Heart left ventricle (tissue), 16 donors: ENCODE measurements around the gene ADGB. TPM values are rescaled to one million over a fixed set of nuclear protein-coding genes. Genes with fewer than 3 reads are reported as not detected.

ENCODE experiments used
- ATAC-seq, 4 donors: fragments of 200-7000 bp; cut with Tn5 transposase; one replicate each; pipeline ENCODE4 v1.9.1; 2020 to 2022; ENCODE audit warnings: moderate library complexity in 4 of 4, mild to moderate bottlenecking in 3 of 4, moderate number of reproducible peaks in 1 of 4
- DNase-seq, 5 donors: peaks; one replicate each; pipeline ENCODE4 v3.0.0-alpha.2; 2020
- H3K27ac ChIP-seq, 12 donors: fragments of 200-600 bp; sonication (generic) in 4 of 12; one replicate each; pipeline versions ENCODE4 v1.5.0 to v1.8.0; 2016 to 2022; ENCODE audit warnings: mild to moderate bottlenecking in 2 of 12
- H3K27me3 ChIP-seq, 9 donors: fragments of 200-600 bp; sonication (generic) in 2 of 9; one replicate each; pipeline versions ENCODE4 v1.5.1 to v1.8.0; 2016 to 2022; ENCODE audit warnings: mild to moderate bottlenecking in 3 of 9
- H3K36me3 ChIP-seq, 9 donors: fragments of 200-600 bp; sonication (generic) in 2 of 9; one replicate each; pipeline versions ENCODE4 v1.5.0 to v1.8.0; 2018 to 2022; ENCODE audit warnings: mild to moderate bottlenecking in 2 of 9
- H3K4me1 ChIP-seq, 12 donors: fragments of 200-600 bp; sonication (generic) in 4 of 12; one replicate each; pipeline versions ENCODE4 v1.5.0 to v1.8.0; 2016 to 2022; ENCODE audit warnings: mild to moderate bottlenecking in 3 of 12
- H3K4me3 ChIP-seq, 12 donors: fragments of 200-600 bp; sonication (generic) in 4 of 12; one replicate each; pipeline versions ENCODE4 v1.5.0 to v1.8.0; 2017 to 2022; ENCODE audit warnings: mild to moderate bottlenecking in 9 of 12, moderate library complexity in 4 of 12
- H3K9me3 ChIP-seq, 12 donors: fragments of 200-600 bp; sonication (generic) in 4 of 12; one replicate each; pipeline versions ENCODE4 v1.5.0 to v1.8.0; 2016 to 2022; ENCODE audit warnings: mild to moderate bottlenecking in 1 of 12
- CTCF ChIP-seq, 12 donors: fragments of 200-600 bp; sonication (generic) in 4 of 12; IDR thresholded peaks; one replicate each; pipeline versions ENCODE4 v1.5.0 to v1.8.0; 2018 to 2022; ENCODE audit warnings: antibody characterized with exemption in 12 of 12, mild to moderate bottlenecking in 5 of 12
- POLR2A ChIP-seq, 2 donors: fragments of 450-650 bp; IDR thresholded peaks; one replicate each; pipeline ENCODE4 v1.6.1; 2017; ENCODE audit warnings: antibody characterized with exemption in 2 of 2, mild to moderate bottlenecking in 2 of 2, moderate library complexity in 2 of 2
- WGBS, 4 donors: extraction: QIAGEN DNeasy Blood & Tissue Kit in 2 of 4; methylation state at CpG; one replicate each; pipeline versions ENCODE4 v1.1.5 to v1.1.7; 2013 to 2018; 5-methylcytosine and 5-hydroxymethylcytosine counted together
- intact Hi-C, 10 donors: fragments of 100-400 bp; cut with DNase I; formaldehyde crosslinking; loops; one replicate each; pipeline versions ENCODE4 v1.11.1 to v1.14.2; 2022
- long read RNA-seq, 3 donors: library from polyadenylated mRNA; unstranded; transcript quantifications; one replicate each; pipeline ENCODE4 v2.0.0, GENCODE V29; 2020 to 2021
- polyA plus RNA-seq, 2 donors: library from polyadenylated mRNA; stranded (reverse); fragments of 200-250 nt; gene quantifications; one replicate each; pipeline ENCODE4 v1.2.3, GENCODE V29; 2013
- total RNA-seq, 9 donors: library from RNA; depleted of rRNA in 2 of 9; stranded (reverse); fragments of >200 nt in 2 of 9; fragmentation: NEBNext Ultra II Directional in 3 of 9; extraction: Animal tissue kit (Norgen Biotek cat#: 25700) in 3 of 9; gene quantifications; one replicate each; pipeline versions ENCODE4 v1.1.0 to v1.2.4, GENCODE V29; 2016 to 2023
- donor health status: ischemic (EF 13 %, LVEDD 7.1; RV severe dilation, severe dysfunction).
- donor health status: healthy with polysubstance abuse.
- donor health status: DM: no; HTN: yes; CAD: no.
- donor health status: DM: no; HTN: no; CAD: no.
- donor health status: ischemic (EF 25% LVEDD 6.9; RV normal size, moderate dysfunction).
- donor health status: ischemic (EF 25% LVEDD 5.7; RV mildly dilated, moderate dysfunction).
- donor health status: healthy.
- donor health status: DM: yes; HTN: yes; CAD: no.
- donor health status: ischemic (EF 35%, LVEDD 5.7; RV mildly dilated, moderate dysfunction).
- donor health status: nonischemic (EF 11% LVEDD 7.7; RV severe dilation, severe dysfunction).
- donor health status: DM: yes; HTN: yes; CAD: no.
- donor health status: PGD.
- donor health status: ischemic (EF 29% LVEDD 5.4; RV normal size, mild dysfunction).
- donor health status: nonischemic (EF 23%, LVEDD 6.1; RV moderate dilation, normal function).

The ADGB gene
- total RNA-seq, result not detected
- not detected for polyA plus RNA-seq
- long read RNA-seq, donor 1, result 0 reads
- long read RNA-seq, donor 2, result 0 reads
- long read RNA-seq, donor 3, result 0 reads

GRCh38 chr6:146598772-146599405 is at the start of gene ADGB:
Gene ADGB, plus strand, starts transcription at chr6:146598972. Its CDS starts 69 bp downstream, at chr6:146599041.
- WGBS, 4 donors, result 4 to 7% (median 4%) methylated on average over 15 to 32 of the region's 32 CpGs
- ATAC-seq (peak; percentile 51 to 96 (median 91)), DNase-seq (peak; percentile 57 to 89 (median 70))
- Histone ChIP-seq H3K4me1 (peaks cover 0 to 34% (median 2%) of the 10 kb centered on the region in 12 donors), H3K9me3 (no peaks in the 10 kb centered on the region), H3K36me3 (no peaks in the 10 kb centered on the region), H3K27ac (no peak within 1 kb of the TSS), H3K4me3 (peak within 1 kb of the TSS in 11 of 12 donors; percentile 10 to 55 (median 46)), H3K27me3 (peaks cover 0 to 4% (median 0%) of the 10 kb centered on the region in 9 donors)
- intact Hi-C loops, result loop anchor here in 1 of 10 donors (2.0 kb wide), 1 partner anchor 58 kb away; no protein-coding TSS in a partner anchor
- TF ChIP-seq POLR2A (IDR thresholded peaks at IDR 0.05) (no peak), CTCF (IDR thresholded peaks at IDR 0.05) (no peak)

- peaks cover 0 to 55% (median 40%) of the 10 kb centered on the region in 9 donors for H3K36me3 ChIP-seq
- intact Hi-C loops, result no loop called here
- WGBS, 4 donors, result 75 to 91% (median 84%) methylated on average over 6 of the region's 6 CpGs
- H3K9me3 ChIP-seq, result no peaks in the 10 kb centered on the region
- H3K4me1 ChIP-seq, result peaks cover 0 to 56% (median 11%) of the 10 kb centered on the region in 12 donors
- no peak overlapping the region for H3K27ac ChIP-seq
- ATAC-seq (peak in 1 of 4 donors; percentile 64), DNase-seq (no peak)
- H3K4me3 ChIP-seq, result no peak overlapping the region
- no peak for TF ChIP-seq CTCF (IDR thresholded peaks at IDR 0.05)
- TF ChIP-seq POLR2A (IDR thresholded peaks at IDR 0.05), result no peak
- no peaks in the 10 kb centered on the region for H3K27me3 ChIP-seq
These were observed 47.9 kb upstream of the ADGB start for GRCh38 chr6:146550911-146551310.

DNA sequence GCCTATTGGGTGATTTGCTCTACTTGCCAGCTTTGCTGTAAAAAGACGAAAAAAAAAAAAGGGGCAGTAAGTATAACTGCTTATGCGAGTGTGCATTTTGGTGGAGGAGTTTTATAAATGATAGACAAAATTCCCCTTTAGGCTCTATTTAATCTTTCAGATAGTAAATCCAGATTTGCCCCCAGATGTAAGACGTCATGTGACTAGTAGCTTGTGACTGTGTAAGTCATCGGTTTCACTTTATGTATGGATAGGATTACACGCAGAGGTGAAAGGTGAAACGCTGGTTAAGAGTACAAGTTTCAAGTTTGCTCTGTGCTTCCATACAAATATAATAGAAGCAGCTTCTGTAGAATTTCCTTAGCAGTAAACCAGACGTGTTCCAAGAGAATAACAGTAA is 47.2 kb upstream of the ADGB start:
- Histone ChIP-seq H3K36me3 (peaks cover 0 to 55% (median 40%) of the 10 kb centered on the region in 9 donors), H3K4me3 (no peak overlapping the region), H3K4me1 (peaks cover 0 to 50% (median 7%) of the 10 kb centered on the region in 12 donors), H3K9me3 (no peaks in the 10 kb centered on the region), H3K27me3 (no peaks in the 10 kb centered on the region), H3K27ac (no peak overlapping the region)
- no peak for ATAC-seq
- 88 to 90% (median 88%) methylated on average over 7 of the region's 7 CpGs for WGBS, 4 donors
- intact Hi-C loops, result no loop called here
- no peak for DNase-seq
- TF ChIP-seq CTCF (IDR thresholded peaks at IDR 0.05) (no peak), POLR2A (IDR thresholded peaks at IDR 0.05) (no peak)

DNA sequence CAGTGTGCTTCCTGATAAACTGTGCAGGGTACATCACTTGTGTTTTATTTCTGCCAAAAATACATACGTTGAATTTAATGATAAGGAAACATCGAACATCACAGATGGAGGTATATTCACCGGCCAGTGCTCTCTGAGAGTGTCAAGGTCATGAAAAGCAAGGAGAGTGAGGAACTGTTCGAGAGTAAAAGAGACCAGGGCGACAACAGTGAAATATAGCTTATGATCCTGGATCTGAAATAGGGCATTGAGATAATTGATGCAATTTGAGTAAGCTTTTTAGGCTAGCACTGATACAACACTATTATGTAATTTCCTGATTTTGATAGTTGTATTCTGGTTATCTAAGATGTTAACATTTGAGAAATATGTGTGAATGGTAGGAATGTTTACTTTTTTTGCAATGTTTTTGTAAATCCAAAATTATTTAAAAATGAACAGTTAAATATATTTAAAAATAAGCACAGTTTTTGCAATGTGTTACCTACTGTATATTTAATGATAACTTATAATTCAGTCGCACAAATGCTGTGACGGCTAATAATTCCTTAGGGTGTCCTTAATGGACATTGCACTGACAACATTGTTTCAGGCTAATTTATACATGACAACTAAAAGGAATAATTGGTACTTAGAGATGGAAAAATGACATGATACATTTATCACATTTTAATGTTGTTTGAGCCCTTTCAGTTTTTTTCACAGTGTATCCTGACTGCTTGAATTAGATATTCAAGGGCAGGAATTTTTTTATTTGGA is 45.2 kb upstream of the ADGB start:
- no peak for TF ChIP-seq POLR2A (IDR thresholded peaks at IDR 0.05)
- TF ChIP-seq CTCF (IDR thresholded peaks at IDR 0.05), result no peak
- intact Hi-C loops, result no loop called here
- no peaks in the 10 kb centered on the region for H3K27me3 ChIP-seq
- no peak for DNase-seq
- no peak overlapping the region for H3K4me3 ChIP-seq
- peaks cover 0 to 30% (median 0%) of the 10 kb centered on the region in 12 donors for H3K4me1 ChIP-seq
- peaks cover 0 to 55% (median 40%) of the 10 kb centered on the region in 9 donors for H3K36me3 ChIP-seq
- no peak for ATAC-seq
- 65 to 69% (median 68%) methylated on average over 7 of the region's 7 CpGs for WGBS, 4 donors
- no peaks in the 10 kb centered on the region for H3K9me3 ChIP-seq
- no peak overlapping the region for H3K27ac ChIP-seq
